HEK293 (cell line): ENCODE measurements around the gene KCNJ14.

Experiments
- YY2 ChIP-seq: fragments of 450-650 bp; formaldehyde crosslinking; IDR thresholded peaks from 2 replicates; pipeline ENCODE4 v1.5.1; 2016; ENCODE audit warnings: missing biosample characterization, missing genetic modification characterization
- ZNF549 ChIP-seq: fragments of 450-650 bp; IDR thresholded peaks from 2 replicates; pipeline ENCODE4 v1.5.1; 2018; ENCODE audit warnings: missing biosample characterization, missing genetic modification characterization, mild to moderate bottlenecking, inconsistent platforms, moderate library complexity
- ZNF560 ChIP-seq: fragments of 450-650 bp; formaldehyde crosslinking; IDR thresholded peaks from 2 replicates; pipeline ENCODE4 v1.5.1; 2017; ENCODE audit warnings: missing biosample characterization, missing genetic modification characterization, borderline replicate concordance
- ZNF692 ChIP-seq: fragments of 450-650 bp; formaldehyde crosslinking; IDR thresholded peaks from 2 replicates; pipeline ENCODE4 v1.5.1; 2016; ENCODE audit warnings: missing biosample characterization, missing genetic modification characterization
- ZNF76 ChIP-seq: fragments of 450-650 bp; formaldehyde crosslinking; IDR thresholded peaks from 2 replicates; pipeline ENCODE4; 2016; ENCODE audit warnings: low read depth, missing biosample characterization, missing genetic modification characterization, borderline replicate concordance

DNA sequence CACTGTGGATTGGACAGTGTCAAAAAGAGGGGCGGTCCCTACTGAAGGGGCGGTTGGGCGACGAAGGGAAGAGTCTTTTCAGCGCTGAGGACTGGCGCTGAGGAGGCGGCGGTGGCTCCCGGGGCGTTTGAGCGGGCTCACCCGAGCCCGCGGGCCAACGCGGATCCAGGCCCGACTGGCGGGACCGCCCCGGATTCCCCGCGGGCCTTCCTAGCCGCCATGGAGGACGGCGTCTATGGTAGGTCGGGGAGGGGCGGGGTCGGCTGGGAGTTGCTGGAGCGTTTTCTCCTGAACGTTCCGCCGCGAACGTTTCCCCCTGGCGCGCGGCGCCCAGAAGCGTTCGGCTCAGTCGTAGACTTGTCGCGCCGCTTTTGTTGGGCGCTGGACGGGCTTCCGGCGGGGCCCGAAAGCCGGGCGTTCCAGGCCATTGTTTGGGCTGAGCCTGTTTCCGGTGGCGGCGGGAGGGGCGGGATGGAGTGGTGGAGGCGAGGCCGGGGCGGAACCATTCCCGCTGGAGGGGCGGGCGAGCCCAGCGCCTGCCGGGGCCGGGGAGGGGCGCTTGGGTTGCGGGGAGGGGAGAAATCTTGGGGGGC, 14.0 kb downstream of the KCNJ14 start, which contains the start of gene CYTH2:
- TF ChIP-seq ZNF560 (no peak), ZNF549 (tag by site-specific recombination) (no peak), ZNF76 (tag by site-specific recombination) (no peak), YY2 (peak; percentile 55; the same call in 1 of the 2 replicates), ZNF692 (tag by site-specific recombination) (peak; percentile 78)
